ENCODE data around the gene CKS1B.

Gene CKS1B

GRCh38 chr1:154987326-154987725 lies 12.8 kb downstream of the CKS1B start:
- no peak for DNase-seq (ENCODE audit: low spot score)

GRCh38 chr1:154988058-154988954 lies 13.8 kb downstream of the CKS1B start:
- DNase-seq (ENCODE audit: low spot score), result no peak

- DNase-seq (ENCODE audit: low spot score), result no peak
These were observed 14.8 kb downstream of the CKS1B start for GRCh38 chr1:154989195-154989860.

- DNase-seq (ENCODE audit: low spot score), result no peak
These were observed 15.8 kb downstream of the CKS1B start for GRCh38 chr1:154990276-154990675.

GRCh38 chr1:154992721-154993571 lies 18.5 kb downstream of the CKS1B start:
- peak; percentile 47 for DNase-seq (ENCODE audit: low spot score)

GRCh38 chr1:154993572-154994268 lies 19.2 kb downstream of the CKS1B start, which contains the start of gene LENEP:
LENEP (plus strand) TSS chr1:154993586; CDS start chr1:154993608, 22 bp downstream.
- DNase-seq (ENCODE audit: low spot score), result no peak

GRCh38 chr1:154994269-154994587 lies 19.7 kb downstream of the CKS1B start:
- no peak for DNase-seq (ENCODE audit: low spot score)

GRCh38 chr1:154994591-154994990 lies 20.1 kb downstream of the CKS1B start:
- DNase-seq (ENCODE audit: low spot score), result no peak

- DNase-seq (ENCODE audit: low spot score), result peak; percentile 68
These were observed 21.0 kb downstream of the CKS1B start for GRCh38 chr1:154995301-154995983.

- no peak for DNase-seq (ENCODE audit: low spot score)
These were observed 22.7 kb downstream of the CKS1B start for GRCh38 chr1:154996966-154997701.

GRCh38 chr1:154998201-154998780 lies 23.8 kb downstream of the CKS1B start:
- no peak for DNase-seq (ENCODE audit: low spot score)

- peak; percentile 76 for DNase-seq (ENCODE audit: low spot score)
These were observed 24.5 kb downstream of the CKS1B start for GRCh38 chr1:154998818-154999570.

- peak; percentile 49 for DNase-seq (ENCODE audit: low spot score)
These were observed 25.3 kb downstream of the CKS1B start for GRCh38 chr1:154999571-155000410.

- no peak for DNase-seq (ENCODE audit: low spot score)
These were observed 25.9 kb downstream of the CKS1B start for GRCh38 chr1:155000411-155000725.

- DNase-seq (ENCODE audit: low spot score), result peak; percentile 93
These were observed 26.4 kb downstream of the CKS1B start for GRCh38 chr1:155000726-155001424.

- no peak for DNase-seq (ENCODE audit: low spot score)
These were observed 26.9 kb downstream of the CKS1B start for GRCh38 chr1:155001425-155001674.

- peak; percentile 98 for DNase-seq (ENCODE audit: low spot score)
These were observed 27.4 kb downstream of the CKS1B start for GRCh38 chr1:155001675-155002463.
